Heart left ventricle (tissue), 13 donors: Measurements from ENCODE around the gene RBMS3.

Experiments
- CTCF ChIP-seq, 12 donors: fragments of 200-600 bp; sonication (generic) in 4 of 12; IDR thresholded peaks; one replicate each; pipeline versions ENCODE4 v1.5.0 to v1.8.0; 2018 to 2022; ENCODE audit warnings: antibody characterized with exemption in 12 of 12, mild to moderate bottlenecking in 5 of 12
- POLR2A ChIP-seq, 2 donors: fragments of 450-650 bp; IDR thresholded peaks; one replicate each; pipeline ENCODE4 v1.6.1; 2017; ENCODE audit warnings: antibody characterized with exemption in 2 of 2, mild to moderate bottlenecking in 2 of 2, moderate library complexity in 2 of 2
- donor health status: ischemic (EF 13 %, LVEDD 7.1; RV severe dilation, severe dysfunction).
- donor health status: DM: no; HTN: yes; CAD: no.
- donor health status: DM: no; HTN: no; CAD: no.
- donor health status: ischemic (EF 25% LVEDD 6.9; RV normal size, moderate dysfunction).
- donor health status: ischemic (EF 25% LVEDD 5.7; RV mildly dilated, moderate dysfunction).
- donor health status: ischemic (EF 35%, LVEDD 5.7; RV mildly dilated, moderate dysfunction).
- donor health status: nonischemic (EF 11% LVEDD 7.7; RV severe dilation, severe dysfunction).
- donor health status: DM: yes; HTN: yes; CAD: no.
- donor health status: PGD.
- donor health status: ischemic (EF 29% LVEDD 5.4; RV normal size, mild dysfunction).
- donor health status: nonischemic (EF 23%, LVEDD 6.1; RV moderate dilation, normal function).

DNA sequence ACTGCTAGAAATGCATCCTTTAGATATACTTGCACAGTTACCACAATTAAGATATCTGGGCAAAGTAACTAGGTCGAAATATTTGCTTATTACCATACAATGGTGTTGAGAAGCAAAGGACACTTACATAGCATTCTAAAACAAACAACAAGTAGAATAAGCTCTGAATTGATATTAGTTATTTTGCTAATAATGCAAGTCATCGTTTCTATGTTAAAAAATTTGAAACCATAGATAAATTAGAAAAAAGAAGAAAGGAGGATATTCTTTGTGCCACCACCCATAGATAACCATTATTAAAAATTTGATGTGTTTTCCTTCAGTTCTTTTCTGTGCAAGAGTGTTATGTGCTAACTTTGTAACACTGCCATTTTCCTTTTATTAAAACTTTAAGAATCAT is 435.3 kb downstream of the RBMS3 start:
- no peak for TF ChIP-seq CTCF (IDR thresholded peaks at IDR 0.05)
- no peak for TF ChIP-seq POLR2A (IDR thresholded peaks at IDR 0.05)
